ENCODE measurements around the gene AURKB.
A peak's percentile ranks its signal among the peaks of the same experiment; 100 is the strongest.

Gene AURKB

GRCh38 chr17:8190506-8190905, 19.9 kb downstream of the AURKB start:
- H3K36me3 ChIP-seq (ENCODE audit: control insufficient read depth, insufficient read depth, low read length), result no peaks in the 10 kb centered on the region
- no peak for TF ChIP-seq CTCF (IDR thresholded peaks at IDR 0.05)
- no peaks in the 10 kb centered on the region for H3K9me3 ChIP-seq (ENCODE audit: control insufficient read depth, low read length)
- H3K27me3 ChIP-seq (ENCODE audit: control insufficient read depth, insufficient read depth, low read length), result no peaks in the 10 kb centered on the region
- peak overlapping the region; percentile 96 for H2AFZ ChIP-seq
- H3K4me3 ChIP-seq (ENCODE audit: low read depth, low read length), result peak overlapping the region; percentile 83
- H3K4me2 ChIP-seq (ENCODE audit: low read length), result peak overlapping the region; percentile 67
- no peak overlapping the region for H3K9ac ChIP-seq
- H3K4me1 ChIP-seq, result peaks cover 29% of the 10 kb centered on the region
- no peaks in the 10 kb centered on the region for H3K79me2 ChIP-seq
- peak overlapping the region; percentile 97 for H3K27ac ChIP-seq

- Histone ChIP-seq H3K36me3 (ENCODE audit: control insufficient read depth, insufficient read depth, low read length) (no peaks in the 10 kb centered on the region), H3K9ac (peak within 1 kb of the TSS; percentile 89), H2AFZ (peak within 1 kb of the TSS; percentile 96), H3K4me1 (peaks cover 29% of the 10 kb centered on the region), H3K4me3 (ENCODE audit: low read depth, low read length) (peak within 1 kb of the TSS; percentile 83), H3K79me2 (no peaks in the 10 kb centered on the region), H3K27me3 (ENCODE audit: control insufficient read depth, insufficient read depth, low read length) (no peaks in the 10 kb centered on the region), H3K27ac (peak within 1 kb of the TSS; percentile 97), H3K4me2 (ENCODE audit: low read length) (peak within 1 kb of the TSS; percentile 78), H3K9me3 (ENCODE audit: control insufficient read depth, low read length) (no peaks in the 10 kb centered on the region)
- TF ChIP-seq CTCF (IDR thresholded peaks at IDR 0.05), result peak; percentile 15
Observed at GRCh38 chr17:8189711-8190477, 20.5 kb downstream of the AURKB start, which contains the start of gene BORCS6. Gene BORCS6 (minus strand): TSS chr17:8190180. CDS start chr17:8190140, 40 bp downstream.

GRCh38 chr17:8189041-8189710, 21.2 kb downstream of the AURKB start:
- no peaks in the 10 kb centered on the region for H3K79me2 ChIP-seq
- no peaks in the 10 kb centered on the region for H3K36me3 ChIP-seq (ENCODE audit: control insufficient read depth, insufficient read depth, low read length)
- H3K27ac ChIP-seq, result peak overlapping the region; percentile 97
- peaks cover 29% of the 10 kb centered on the region for H3K4me1 ChIP-seq
- TF ChIP-seq CTCF (IDR thresholded peaks at IDR 0.05), result no peak
- no peaks in the 10 kb centered on the region for H3K27me3 ChIP-seq (ENCODE audit: control insufficient read depth, insufficient read depth, low read length)
- no peaks in the 10 kb centered on the region for H3K9me3 ChIP-seq (ENCODE audit: control insufficient read depth, low read length)
- peak overlapping the region; percentile 89 for H3K9ac ChIP-seq
- peak overlapping the region; percentile 78 for H3K4me2 ChIP-seq (ENCODE audit: low read length)
- H2AFZ ChIP-seq, result peak overlapping the region; percentile 96
- H3K4me3 ChIP-seq (ENCODE audit: low read depth, low read length), result peak overlapping the region; percentile 83

GRCh38 chr17:8188263-8188839, 22.0 kb downstream of the AURKB start:
- Histone ChIP-seq H3K4me1 (peaks cover 29% of the 10 kb centered on the region), H3K27me3 (ENCODE audit: control insufficient read depth, insufficient read depth, low read length) (no peaks in the 10 kb centered on the region), H3K36me3 (ENCODE audit: control insufficient read depth, insufficient read depth, low read length) (no peaks in the 10 kb centered on the region), H3K9me3 (ENCODE audit: control insufficient read depth, low read length) (no peaks in the 10 kb centered on the region), H3K4me3 (ENCODE audit: low read depth, low read length) (peak overlapping the region; percentile 83), H3K79me2 (no peaks in the 10 kb centered on the region), H3K27ac (peak overlapping the region; percentile 97), H3K4me2 (ENCODE audit: low read length) (peak overlapping the region; percentile 78), H2AFZ (no peak overlapping the region), H3K9ac (no peak overlapping the region)
- TF ChIP-seq CTCF (IDR thresholded peaks at IDR 0.05), result no peak
